Activated CD4-positive, alpha-beta memory T cell treated with anti-CD3 and anti-CD28 coated beads, Interleukin-2, amount 10 ng/mL, durations not matched to agents 7 days and 5 days (primary cell): ENCODE results near the gene RHOG. TPM values are rescaled to one million over a fixed set of nuclear protein-coding genes. Genes with fewer than 3 reads are reported as not detected.

Experiments used
- CTCF ChIA-PET: fragments of 350-600 bp; sonication (Branson Sonifier 250); formaldehyde crosslinking; loops from one replicate; lab custom pipeline; 2021; ENCODE audit warnings: antibody characterized with exemption, inconsistent platforms; lab: Charles Lee
- POLR2A ChIA-PET: fragments of 350-600 bp; sonication (Branson Sonifier 250); formaldehyde crosslinking; loops from one replicate; lab custom pipeline; 2021; ENCODE audit warnings: antibody characterized with exemption; lab: Charles Lee
- DNase-seq: peaks from one replicate; pipeline ENCODE4 v3.0.0-alpha.2; 2020
- H3K27ac Mint-ChIP-seq: one replicate; pipeline ENCODE4 v1.8.0; 2021; ENCODE audit warnings: mild to moderate bottlenecking, mixed read lengths
- H3K27me3 Mint-ChIP-seq: one replicate; pipeline ENCODE4 v1.8.0; 2021; ENCODE audit warnings: mixed read lengths
- H3K36me3 Mint-ChIP-seq: one replicate; pipeline ENCODE4 v1.8.0; 2021; ENCODE audit warnings: low read depth, mixed read lengths
- H3K4me1 Mint-ChIP-seq: one replicate; pipeline ENCODE4 v1.8.0; 2021; ENCODE audit warnings: mixed read lengths
- H3K4me3 Mint-ChIP-seq: one replicate; pipeline ENCODE4 v1.8.0; 2021; ENCODE audit warnings: mild to moderate bottlenecking, mixed read lengths
- H3K9me3 Mint-ChIP-seq: one replicate; pipeline ENCODE4 v1.8.0; 2021; ENCODE audit warnings: mixed read lengths
- total RNA-seq, 2 experiments: library from RNA; stranded (reverse); gene quantifications; one replicate each; pipeline ENCODE4 v1.2.3, GENCODE V29; 2021

The RHOG gene
- total RNA-seq, 2 experiments from 2014 or later, result 192 to 201 TPM

GRCh38 chr11:3832816-3833215 lies 7.9 kb downstream of the RHOG start:
- POLR2A ChIA-PET, result interaction anchor here (1.5 to 19.7 kb wide), 3 partner anchors 7 to 24 kb away, joined by 6 to 639 read pairs (median 33); partner anchors contain the start of genes PGAP2, RHOG and STIM1
- Mint-ChIP-seq H3K27me3 (no peaks in the 10 kb centered on the region), H3K27ac (peak overlapping the region; percentile 52), H3K9me3 (no peaks in the 10 kb centered on the region), H3K4me3 (no peak overlapping the region), H3K4me1 (peaks cover 79% of the 10 kb centered on the region), H3K36me3 (peaks cover 78% of the 10 kb centered on the region)
- CTCF ChIA-PET, result interaction anchor here (0.7 to 17.4 kb wide), 4 partner anchors 8 to 233 kb away, joined by 4 to 461 read pairs (median 6); partner anchors contain the start of gene STIM1
- no peak for DNase-seq

GRCh38 chr11:3831378-3832239 lies 9.2 kb downstream of the RHOG start:
- Mint-ChIP-seq H3K4me1 (peaks cover 71% of the 10 kb centered on the region), H3K36me3 (peaks cover 81% of the 10 kb centered on the region), H3K4me3 (no peak overlapping the region), H3K9me3 (no peaks in the 10 kb centered on the region), H3K27ac (peak overlapping the region; percentile 61), H3K27me3 (no peaks in the 10 kb centered on the region)
- ChIA-PET CTCF (interaction anchor here (1.0 to 17.4 kb wide), 5 partner anchors 10 to 241 kb away, joined by 3 to 461 read pairs (median 3); partner anchors contain the start of genes PGAP2 and STIM1), POLR2A (interaction anchor here (1.1 to 19.7 kb wide), 6 partner anchors 8 to 242 kb away, joined by 3 to 639 read pairs (median 4); partner anchors contain the start of genes RHOG and STIM1)
- no peak for DNase-seq

GRCh38 chr11:3830730-3831129 lies 10.0 kb downstream of the RHOG start:
- Mint-ChIP-seq H3K27ac (peak overlapping the region; percentile 65), H3K4me1 (peaks cover 69% of the 10 kb centered on the region), H3K9me3 (no peaks in the 10 kb centered on the region), H3K27me3 (no peaks in the 10 kb centered on the region), H3K36me3 (peaks cover 84% of the 10 kb centered on the region), H3K4me3 (no peak overlapping the region)
- ChIA-PET POLR2A (interaction anchor here (1.1 to 19.7 kb wide), 5 partner anchors 10 to 243 kb away, joined by 3 to 639 read pairs (median 3); partner anchors contain the start of genes RHOG and STIM1), CTCF (interaction anchor here (1.3 to 17.4 kb wide), 4 partner anchors 11 to 242 kb away, joined by 3 to 461 read pairs (median 4); partner anchors contain the start of genes PGAP2 and STIM1)
- DNase-seq, result no peak

GRCh38 chr11:3830088-3830487 lies 10.7 kb downstream of the RHOG start:
- DNase-seq, result no peak
- Mint-ChIP-seq H3K4me3 (no peak overlapping the region), H3K27ac (no peak overlapping the region), H3K36me3 (peaks cover 82% of the 10 kb centered on the region), H3K4me1 (peaks cover 67% of the 10 kb centered on the region), H3K27me3 (no peaks in the 10 kb centered on the region), H3K9me3 (no peaks in the 10 kb centered on the region)
- CTCF ChIA-PET, result interaction anchor here (1.3 to 17.4 kb wide), 3 partner anchors 12 to 22 kb away, joined by 4 to 461 read pairs (median 5); partner anchors contain the start of genes PGAP2 and STIM1
- POLR2A ChIA-PET, result interaction anchor here (1.4 to 5.3 kb wide), 2 partner anchors 10 to 18 kb away, joined by 3 to 33 read pairs; partner anchors contain the start of gene RHOG

GRCh38 chr11:3827434-3828186 lies 13.1 kb downstream of the RHOG start:
- no peak for DNase-seq
- Mint-ChIP-seq H3K9me3 (no peaks in the 10 kb centered on the region), H3K27ac (no peak overlapping the region), H3K4me3 (no peak overlapping the region), H3K4me1 (peaks cover 56% of the 10 kb centered on the region), H3K27me3 (no peaks in the 10 kb centered on the region), H3K36me3 (peaks cover 76% of the 10 kb centered on the region)
- CTCF ChIA-PET, result interaction anchor here (0.9 to 3.0 kb wide), 4 partner anchors 9 to 245 kb away, joined by 3 to 21 read pairs (median 6); no protein-coding TSS in a partner anchor
- POLR2A ChIA-PET, result interaction anchor here (1.8 to 5.9 kb wide), 2 partner anchors 9 to 13 kb away, joined by 6 to 45 read pairs; partner anchors contain the start of gene RHOG

- Mint-ChIP-seq H3K36me3 (peaks cover 68% of the 10 kb centered on the region), H3K27me3 (no peaks in the 10 kb centered on the region), H3K27ac (peak overlapping the region; percentile 30), H3K4me1 (peaks cover 47% of the 10 kb centered on the region), H3K4me3 (no peak overlapping the region), H3K9me3 (no peaks in the 10 kb centered on the region)
- CTCF ChIA-PET, result interaction anchor here (1.1 to 3.0 kb wide), 3 partner anchors 10 to 246 kb away, joined by 4 to 21 read pairs (median 19); partner anchors contain the start of gene PGAP2
- POLR2A ChIA-PET, result interaction anchor here (1.0 to 5.9 kb wide), 2 partner anchors 14 to 28 kb away, joined by 3 to 45 read pairs; partner anchors contain the start of gene RHOG
- DNase-seq, result no peak
Measured at GRCh38 chr11:3826721-3827120, 14.0 kb downstream of the RHOG start.

- H3K36me3 Mint-ChIP-seq, result peaks cover 57% of the 10 kb centered on the region
- CTCF ChIA-PET, result interaction anchor here (0.6 to 3.8 kb wide), 13 partner anchors 8 to 272 kb away, joined by 3 to 34 read pairs (median 4); partner anchors contain the start of genes PGAP2 and RHOG
Measured at GRCh38 chr11:3825473-3826154, 15.1 kb downstream of the RHOG start.

GRCh38 chr11:3824714-3825472 lies 15.9 kb downstream of the RHOG start:
- ChIA-PET POLR2A (interaction anchor here (0.6 to 5.9 kb wide), 5 partner anchors 12 to 248 kb away, joined by 3 to 45 read pairs (median 6); partner anchors contain the start of genes RHOG and STIM1), CTCF (interaction anchor here (0.6 to 3.8 kb wide), 12 partner anchors 9 to 272 kb away, joined by 3 to 34 read pairs (median 4); partner anchors contain the start of gene RHOG)
- H3K4me3 Mint-ChIP-seq, result no peak overlapping the region
- peak; percentile 82 for DNase-seq
- peaks cover 30% of the 10 kb centered on the region for H3K4me1 Mint-ChIP-seq
- no peaks in the 10 kb centered on the region for H3K27me3 Mint-ChIP-seq
- no peaks in the 10 kb centered on the region for H3K9me3 Mint-ChIP-seq
- H3K27ac Mint-ChIP-seq, result peak overlapping the region; percentile 56
- peaks cover 50% of the 10 kb centered on the region for H3K36me3 Mint-ChIP-seq

More at GRCh38 chr11:3825473-3826154, 15.1 kb downstream of the RHOG start:
- Mint-ChIP-seq H3K9me3 (no peaks in the 10 kb centered on the region), H3K27ac (peak overlapping the region; percentile 36), H3K4me3 (no peak overlapping the region), H3K4me1 (peaks cover 36% of the 10 kb centered on the region), H3K27me3 (no peaks in the 10 kb centered on the region)
- POLR2A ChIA-PET, result interaction anchor here (0.6 to 5.9 kb wide), 5 partner anchors 11 to 248 kb away, joined by 3 to 45 read pairs (median 6); partner anchors contain the start of genes RHOG and STIM1
- no peak for DNase-seq

- peaks cover 46% of the 10 kb centered on the region for H3K36me3 Mint-ChIP-seq
- H3K4me3 Mint-ChIP-seq, result no peak overlapping the region
- POLR2A ChIA-PET, result interaction anchor here (1.0 to 5.9 kb wide), 4 partner anchors 8 to 31 kb away, joined by 3 to 45 read pairs (median 4); partner anchors contain the start of gene RHOG
- CTCF ChIA-PET, result interaction anchor here (1.4 to 3.8 kb wide), 6 partner anchors 10 to 249 kb away, joined by 3 to 34 read pairs (median 6); partner anchors contain the start of genes PGAP2 and RHOG
- no peaks in the 10 kb centered on the region for H3K27me3 Mint-ChIP-seq
- peaks cover 28% of the 10 kb centered on the region for H3K4me1 Mint-ChIP-seq
- no peaks in the 10 kb centered on the region for H3K9me3 Mint-ChIP-seq
- DNase-seq, result no peak
- H3K27ac Mint-ChIP-seq, result no peak overlapping the region
Measured at GRCh38 chr11:3823762-3824506, 16.8 kb downstream of the RHOG start.

- no peak overlapping the region for H3K4me3 Mint-ChIP-seq
Measured at GRCh38 chr11:3823303-3823702, 17.5 kb downstream of the RHOG start.

More at GRCh38 chr11:3823303-3823702, 17.5 kb downstream of the RHOG start:
- no peaks in the 10 kb centered on the region for H3K27me3 Mint-ChIP-seq
- CTCF ChIA-PET, result interaction anchor here (1.4 to 3.8 kb wide), 5 partner anchors 10 to 250 kb away, joined by 3 to 34 read pairs (median 6); partner anchors contain the start of genes PGAP2 and RHOG
- H3K4me1 Mint-ChIP-seq, result peaks cover 28% of the 10 kb centered on the region
- peaks cover 45% of the 10 kb centered on the region for H3K36me3 Mint-ChIP-seq
- no peak overlapping the region for H3K27ac Mint-ChIP-seq
- no peak for DNase-seq
- POLR2A ChIA-PET, result interaction anchor here (1.0 to 5.9 kb wide), 4 partner anchors 9 to 31 kb away, joined by 3 to 45 read pairs (median 4); partner anchors contain the start of gene RHOG
- no peaks in the 10 kb centered on the region for H3K9me3 Mint-ChIP-seq
